GM18505 (cell line): ENCODE data around the gene TMPRSS9.
"Not testable (repeated sequence)": the region's sequence is repeated elsewhere in the genome, so short reads cannot be mapped to it uniquely, and the experiment has no call there.

Experiments
- ATAC-seq: cut with Tn5 transposase; IDR thresholded peaks from one replicate; pipeline ENCODE4 v1.9.1; 2021; ENCODE audit not compliant: unreplicated experiment
- POLR2A ChIP-seq: IDR thresholded peaks from 4 replicates; pipeline ENCODE4 v1.6.1; 2011; ENCODE audit warnings: borderline replicate concordance; ENCODE audit not compliant: insufficient read depth, insufficient read length; ENCODE audit errors: extremely low read depth

Gene TMPRSS9

DNA sequence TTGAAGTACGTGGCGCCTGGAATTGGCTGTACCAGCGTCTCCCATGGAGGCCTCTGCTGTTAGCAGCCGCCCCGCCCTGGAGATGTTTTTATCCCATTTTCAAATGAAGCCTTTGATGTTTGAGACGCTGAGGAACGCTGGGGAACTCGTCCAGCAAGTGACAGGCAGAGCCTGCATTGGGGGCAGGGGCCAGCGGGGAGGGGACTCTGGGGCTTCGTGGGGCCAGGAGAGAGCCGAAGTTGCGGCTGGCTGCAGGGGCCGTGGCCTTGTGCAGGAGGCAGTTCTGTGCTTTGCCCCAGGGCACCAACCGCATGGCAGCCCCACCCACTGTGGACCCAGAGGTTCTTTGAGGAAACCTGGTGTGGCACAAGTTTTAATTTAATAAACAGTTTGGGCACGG is 18.1 kb upstream of the TMPRSS9 start:
- no peak for TF ChIP-seq POLR2A
- ATAC-seq = no peak

DNA sequence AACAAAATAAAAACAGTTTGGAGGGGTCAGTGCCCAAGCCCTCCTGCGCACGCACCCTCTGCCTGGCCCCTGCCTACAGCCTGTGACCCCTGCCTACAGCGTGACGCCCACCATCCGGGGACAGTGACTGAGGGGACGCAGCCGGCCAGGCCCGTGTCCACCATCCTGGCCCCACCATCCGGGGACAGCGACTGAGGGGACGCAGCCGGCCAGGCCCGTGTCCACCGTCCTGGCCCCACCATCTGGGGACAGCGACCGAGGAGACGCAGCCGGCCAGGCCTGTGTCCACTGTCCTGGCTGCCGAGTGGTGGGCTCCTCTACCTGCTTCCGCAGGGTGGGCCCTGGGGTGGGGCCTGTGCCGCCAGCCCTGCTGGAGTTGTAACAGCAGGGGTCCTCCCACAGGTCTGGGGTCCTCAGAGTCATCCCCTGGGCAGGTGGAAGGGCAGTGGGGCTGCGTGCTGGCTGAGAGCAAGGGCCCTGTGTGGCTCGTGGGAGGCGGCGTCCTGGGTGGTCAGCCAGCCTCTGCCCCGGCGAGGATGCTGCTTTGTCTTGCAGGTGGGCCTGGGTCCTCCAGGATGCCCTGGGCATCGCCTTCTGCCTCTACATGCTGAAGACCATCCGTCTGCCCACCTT is 17.3 kb upstream of the TMPRSS9 start:
- no peak for ATAC-seq
- no peak for TF ChIP-seq POLR2A

DNA sequence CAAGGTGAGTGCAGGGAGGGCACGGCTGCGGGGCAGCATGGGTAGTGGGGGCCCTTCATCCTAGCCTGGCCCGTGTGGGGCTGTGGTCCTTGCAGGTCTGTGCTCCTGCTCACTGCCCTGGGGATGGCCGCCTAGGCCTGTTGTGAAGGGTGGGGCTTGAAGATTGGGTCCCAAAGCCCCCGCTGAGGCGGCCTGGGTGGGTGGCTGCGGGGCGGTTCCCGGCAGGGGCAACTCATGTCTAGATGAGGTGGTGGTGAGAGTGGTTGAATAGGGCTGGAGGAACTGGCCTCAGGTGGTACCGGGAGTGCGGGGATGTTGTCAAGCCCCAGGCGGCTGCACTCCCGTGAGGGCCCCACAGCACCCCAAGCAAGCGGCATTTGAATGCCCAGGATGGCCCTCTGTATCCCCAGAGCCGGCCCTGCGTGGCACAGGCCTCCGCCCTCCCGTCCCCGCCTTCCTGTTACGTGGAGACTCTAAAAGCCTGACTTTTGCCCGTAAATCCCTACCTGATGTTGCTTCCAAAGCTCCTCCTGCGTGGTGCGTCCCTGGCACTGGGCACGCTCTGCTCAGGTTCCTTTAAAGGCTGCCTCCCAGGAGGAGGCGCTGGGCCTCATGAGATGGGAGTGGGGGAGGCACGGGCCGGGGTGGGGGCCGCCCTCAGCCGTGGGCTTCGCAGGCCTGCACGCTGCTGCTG is 16.6 kb upstream of the TMPRSS9 start:
- no peak for TF ChIP-seq POLR2A
- no peak for ATAC-seq

DNA sequence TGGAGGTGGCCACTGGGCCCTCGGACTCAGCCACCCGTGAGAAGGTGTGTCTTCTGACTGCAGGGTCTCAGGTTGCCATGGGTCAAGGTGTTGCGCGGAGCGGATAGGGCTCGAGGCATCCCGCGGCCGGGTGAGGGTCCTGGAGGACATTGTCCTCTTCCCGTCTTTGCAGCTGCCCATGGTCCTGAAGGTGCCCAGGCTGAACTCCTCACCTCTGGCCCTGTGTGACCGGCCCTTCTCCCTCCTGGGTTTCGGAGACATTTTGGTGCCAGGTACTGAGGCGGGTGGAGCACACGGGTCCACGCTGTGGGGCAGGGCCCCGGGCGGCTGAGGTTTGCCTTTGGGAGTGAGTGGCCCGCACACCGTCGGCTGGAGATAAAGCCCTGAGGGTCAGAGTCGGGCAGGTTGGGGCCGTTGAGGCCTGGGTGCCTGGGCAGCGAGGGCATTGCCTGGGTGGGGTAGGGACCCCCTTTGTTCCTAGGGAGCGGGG is 15.6 kb upstream of the TMPRSS9 start:
- ATAC-seq = no peak
- no peak for TF ChIP-seq POLR2A

DNA sequence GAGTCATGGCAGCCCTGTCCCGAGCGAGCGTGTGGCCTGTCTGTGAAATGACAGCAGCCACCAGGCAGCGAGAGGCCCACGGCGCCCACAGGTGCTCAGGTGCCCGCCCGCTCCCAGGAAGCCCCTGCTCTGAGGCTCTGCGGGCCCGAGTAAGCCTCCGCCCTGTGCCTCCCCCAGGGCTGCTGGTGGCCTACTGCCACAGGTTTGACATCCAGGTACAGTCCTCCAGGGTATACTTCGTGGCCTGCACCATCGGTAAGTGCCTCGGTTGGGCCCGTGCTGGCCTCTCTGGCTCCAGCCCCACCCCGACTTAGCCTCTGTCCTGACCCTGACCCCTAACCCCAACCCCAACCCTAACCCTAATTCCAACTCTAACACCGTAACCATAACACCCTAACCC is 15.0 kb upstream of the TMPRSS9 start:
- ATAC-seq = no peak
- TF ChIP-seq POLR2A = no peak

DNA sequence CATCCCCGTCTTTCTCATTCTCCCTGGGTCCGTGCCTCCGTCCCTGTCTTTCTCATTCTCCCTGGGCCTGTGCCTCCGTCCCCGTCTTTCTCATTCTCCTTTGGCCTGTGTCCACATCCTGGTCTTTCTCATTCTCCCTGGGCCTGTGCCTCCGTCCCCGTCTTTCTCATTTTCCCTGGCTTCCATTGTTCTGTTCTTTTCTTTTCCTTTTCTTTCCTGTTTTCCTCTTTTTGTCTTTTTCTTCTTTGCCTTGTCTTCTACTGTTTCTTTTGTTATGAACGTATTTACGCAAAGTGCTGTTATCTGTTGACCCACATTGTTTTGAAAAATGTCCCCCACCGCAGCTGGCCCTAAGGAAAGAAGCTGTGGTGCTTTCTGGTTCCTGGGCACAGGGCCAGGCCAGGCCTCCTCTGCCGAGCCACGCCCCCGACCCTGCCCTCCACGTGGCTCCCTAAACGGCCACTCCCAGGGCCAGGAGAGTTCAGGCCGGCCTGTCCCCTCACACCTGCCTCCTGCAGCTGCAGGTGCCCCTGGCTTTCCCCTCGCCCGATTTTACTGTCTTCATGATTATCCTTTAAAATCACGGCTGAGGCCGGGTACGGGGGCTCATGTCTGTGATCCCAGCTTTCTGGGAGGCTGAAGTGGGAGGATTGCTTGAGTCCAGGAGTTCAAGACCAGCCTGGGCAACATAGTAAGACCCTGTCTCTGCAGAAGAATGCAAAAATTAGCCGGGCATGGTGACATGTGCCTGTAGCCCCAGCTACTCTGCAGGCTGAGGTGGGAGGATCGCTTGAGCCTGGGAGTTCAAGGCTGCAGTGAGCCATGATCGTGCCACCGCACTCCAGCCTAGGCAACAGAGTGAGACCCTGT is 14.0 kb upstream of the TMPRSS9 start:
- no peak for ATAC-seq
- TF ChIP-seq POLR2A = no peak

DNA sequence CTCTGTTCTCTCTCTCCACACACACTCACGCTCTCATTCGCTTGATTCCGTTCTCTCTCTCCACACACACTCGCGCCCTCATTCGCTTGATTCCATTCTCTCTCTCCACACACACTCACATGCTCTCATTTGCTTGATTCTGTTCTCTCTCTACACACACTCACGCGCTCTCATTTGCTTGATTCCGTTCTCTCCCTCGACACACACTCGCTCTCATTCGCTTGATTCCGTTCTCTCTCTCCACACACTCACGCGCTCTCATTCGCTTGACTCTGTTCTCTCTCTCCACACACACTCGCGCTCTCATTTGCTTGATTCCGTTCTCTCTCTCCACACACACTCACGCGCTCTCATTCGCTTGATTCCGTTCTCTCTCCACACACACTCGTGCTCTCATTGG is 10.2 kb upstream of the TMPRSS9 start:
- ATAC-seq = not testable (repeated sequence)

DNA sequence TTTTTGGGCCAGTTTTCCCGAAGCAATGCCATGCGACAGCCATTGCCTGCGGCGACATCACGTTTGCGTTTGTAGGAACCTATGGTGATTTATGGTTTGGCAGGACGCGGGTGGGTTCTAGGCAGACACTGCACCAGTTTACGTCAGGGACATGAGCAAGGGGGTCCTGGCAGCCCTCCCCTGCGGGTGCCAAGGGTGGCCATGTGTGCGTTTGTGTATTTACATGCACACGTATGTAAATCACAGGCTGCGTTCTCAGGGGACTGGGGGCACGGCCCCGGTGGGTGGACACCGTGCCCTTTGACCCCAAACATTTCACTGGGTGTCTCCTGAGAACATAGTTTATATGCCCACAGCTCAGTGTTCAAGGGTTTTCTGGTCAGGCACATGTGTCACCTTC is 9.4 kb upstream of the TMPRSS9 start:
- TF ChIP-seq POLR2A = no peak
- ATAC-seq = no peak

DNA sequence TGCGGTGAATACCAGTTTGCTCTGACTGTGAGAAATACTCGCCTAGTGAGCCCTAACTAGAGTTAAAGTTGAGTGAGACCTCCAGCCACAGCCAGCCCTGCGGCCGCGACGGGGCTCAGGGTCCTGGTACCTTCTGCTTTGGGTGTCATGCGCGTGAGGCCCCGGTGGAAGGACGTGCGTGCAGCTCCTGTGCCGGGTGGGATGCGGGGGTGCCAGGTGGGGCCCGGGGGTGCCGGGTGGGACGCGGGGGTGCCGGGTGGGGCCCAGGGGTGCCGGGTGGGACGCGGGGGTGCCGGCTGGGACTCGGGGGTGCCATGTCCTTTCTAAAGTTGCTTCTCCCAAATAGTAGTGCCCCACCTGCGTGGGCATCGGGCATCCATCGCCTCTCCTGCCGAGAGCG is 8.5 kb upstream of the TMPRSS9 start:
- no peak for ATAC-seq
- TF ChIP-seq POLR2A = no peak

DNA sequence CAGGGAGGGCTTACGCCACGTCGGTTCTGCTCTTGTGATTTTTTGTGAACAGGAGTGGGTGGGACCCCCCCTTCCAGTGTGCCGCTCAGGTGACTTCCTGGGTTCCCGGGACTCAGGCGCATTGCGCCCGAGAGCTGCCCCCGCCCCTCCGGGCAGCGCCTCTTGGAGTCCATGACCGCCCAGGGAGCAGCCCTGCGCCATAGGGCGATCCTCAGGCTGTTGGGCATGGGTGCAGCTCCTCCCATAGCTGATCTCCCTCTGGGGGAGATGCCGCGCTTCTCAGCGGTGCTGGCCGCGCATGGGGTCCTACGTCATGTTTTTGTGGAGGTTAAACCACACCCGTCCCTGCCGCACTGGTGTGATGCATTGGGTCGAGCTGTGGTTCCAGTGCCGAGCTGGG is 7.9 kb upstream of the TMPRSS9 start:
- TF ChIP-seq POLR2A = no peak

DNA sequence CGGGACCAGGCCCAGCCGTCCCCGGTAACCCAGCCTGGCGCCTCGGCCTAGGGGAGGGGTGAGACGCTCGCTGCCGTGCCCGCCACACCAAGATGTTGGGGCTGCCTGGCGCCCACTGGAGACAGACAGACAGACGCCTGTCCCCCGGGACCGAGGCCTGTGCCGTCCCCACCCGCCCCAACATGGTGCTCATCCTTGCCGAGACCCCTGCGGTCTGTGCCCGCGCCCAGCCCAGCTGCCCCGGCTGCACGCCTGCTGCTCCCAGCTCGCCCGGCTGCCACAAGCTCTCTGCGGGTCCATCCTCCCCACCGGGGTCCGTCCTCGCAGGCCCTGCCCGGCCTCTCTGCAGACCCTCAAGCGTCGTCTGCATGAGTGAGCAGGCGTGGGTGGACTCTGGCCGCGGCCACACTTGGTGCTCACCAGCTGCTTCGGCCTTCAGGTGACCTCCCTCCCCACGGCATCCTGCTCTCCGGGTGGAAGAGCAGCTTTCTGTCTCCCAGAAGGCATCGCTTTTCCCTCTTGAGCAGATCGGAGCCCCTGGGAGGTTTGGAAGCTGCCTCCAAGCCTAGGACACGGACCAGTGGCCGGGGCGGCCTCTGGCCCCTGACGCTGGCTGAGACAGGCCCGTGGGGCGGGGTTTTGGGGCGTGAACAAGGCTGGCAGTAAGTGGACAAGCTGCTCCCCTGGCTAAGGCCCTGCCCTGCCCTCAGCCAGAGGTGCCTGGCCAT is 6.7 kb upstream of the TMPRSS9 start:
- no peak for ATAC-seq
- TF ChIP-seq POLR2A = no peak

More for the DNA sequence above, 7.9 kb upstream of the TMPRSS9 start:
- ATAC-seq = no peak

DNA sequence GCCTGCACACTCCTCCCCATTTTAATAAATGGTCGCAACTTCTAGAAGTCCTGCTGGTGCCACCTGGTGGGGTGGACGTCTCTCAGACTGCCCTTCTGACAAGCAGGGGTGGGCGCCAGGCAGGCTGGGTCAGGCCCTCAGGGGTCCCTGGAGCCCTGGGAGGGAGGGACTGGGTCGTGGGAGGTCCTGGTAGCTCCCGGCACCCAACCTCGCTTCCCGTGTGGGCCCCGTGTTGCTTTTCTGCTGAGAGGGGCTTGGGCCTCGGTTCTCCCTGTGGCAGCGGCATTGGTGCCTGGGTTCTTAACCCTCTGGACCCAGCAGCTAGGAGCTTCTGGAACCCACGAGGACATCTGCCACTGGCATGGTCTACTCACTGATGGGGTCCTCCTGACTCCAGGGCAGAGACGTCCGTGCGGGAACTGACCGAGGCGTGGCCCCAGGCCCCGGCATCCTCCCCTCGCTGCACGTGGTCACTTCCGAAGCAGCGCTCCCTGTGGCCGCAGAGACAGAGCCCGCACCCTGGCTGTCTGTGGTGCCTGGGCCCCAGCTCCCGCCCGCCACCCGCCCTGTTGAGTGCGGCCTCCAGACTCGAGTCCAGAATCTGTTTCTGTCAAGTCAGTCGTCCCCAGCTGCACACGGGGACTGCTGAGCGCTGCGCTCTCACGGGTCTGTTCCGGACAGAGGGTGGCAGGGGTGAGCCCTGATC is 6.0 kb upstream of the TMPRSS9 start:
- TF ChIP-seq POLR2A = no peak
- ATAC-seq = no peak
